Liver (tissue), 9 donors: ENCODE measurements around the gene ABHD17A. TPM values are rescaled to one million over a fixed set of nuclear protein-coding genes. Genes with fewer than 3 reads are reported as not detected.

Experiments
- DNase-seq: peaks from one replicate; pipeline ENCODE4 v3.0.0-alpha.2; 2017; ENCODE audit warnings: low spot score
- H3K27ac ChIP-seq, 2 donors: one replicate each; pipeline ENCODE4 v1.7.0; 2013; ENCODE audit warnings: inconsistent platforms in 2 of 2, low read length in 2 of 2, control low read depth in 1 of 2, low read depth in 1 of 2, mild to moderate bottlenecking in 1 of 2
- H3K27me3 ChIP-seq, 4 donors: one replicate each; pipeline versions ENCODE4 v1.6.1 to v1.7.0; 2013; ENCODE audit warnings: low read length in 3 of 4, inconsistent platforms in 1 of 4, mild to moderate bottlenecking in 1 of 4, moderate library complexity in 1 of 4; ENCODE audit not compliant: control insufficient read depth in 4 of 4, insufficient read depth in 4 of 4
- H3K36me3 ChIP-seq, 4 donors: one replicate each; pipeline versions ENCODE4 v1.6.1 to v1.7.0; 2013; ENCODE audit warnings: low read length in 3 of 4, mild to moderate bottlenecking in 3 of 4, low read depth in 1 of 4, moderate library complexity in 1 of 4; ENCODE audit not compliant: control insufficient read depth in 4 of 4, insufficient read depth in 3 of 4
- H3K4me1 ChIP-seq, 4 donors: one replicate each; pipeline versions ENCODE4 v1.6.1 to v1.7.0; 2013; ENCODE audit warnings: low read length in 3 of 4, mild to moderate bottlenecking in 3 of 4, moderate library complexity in 1 of 4; ENCODE audit not compliant: control insufficient read depth in 4 of 4, insufficient read depth in 4 of 4
- H3K4me3 ChIP-seq, 3 donors: one replicate each; pipeline versions ENCODE4 v1.6.1 to v1.7.0; 2013; ENCODE audit warnings: low read length in 3 of 3, control low read depth in 1 of 3, low read depth in 1 of 3, mild to moderate bottlenecking in 1 of 3
- H3K9ac ChIP-seq, 2 donors: one replicate each; pipeline ENCODE4 v1.7.0; 2013; ENCODE audit warnings: low read length in 2 of 2, mild to moderate bottlenecking in 2 of 2, moderate library complexity in 2 of 2, control low read depth in 1 of 2, low read depth in 1 of 2
- H3K9me3 ChIP-seq, 4 donors: one replicate each; pipeline versions ENCODE4 v1.6.1 to v1.7.0; 2013; ENCODE audit warnings: low read length in 3 of 4; ENCODE audit not compliant: control insufficient read depth in 4 of 4
- ATF3 ChIP-seq: IDR thresholded peaks from 2 replicates; pipeline ENCODE4 v1.6.1; 2016; ENCODE audit warnings: antibody characterized with exemption
- CTCF ChIP-seq: fragments of 150-350 bp; IDR thresholded peaks from 2 replicates; pipeline ENCODE4 v1.5.1; 2017; ENCODE audit warnings: improper control_type of control experiment, low read depth, low read length; ENCODE audit not compliant: missing input control
- EGR1 ChIP-seq, 2 donors: IDR thresholded peaks; 2 replicates each; pipeline ENCODE4 v1.6.1; 2016 to 2018; ENCODE audit warnings: antibody characterized with exemption in 2 of 2, low read depth in 2 of 2
- FOXA1 ChIP-seq: IDR thresholded peaks from 2 replicates; pipeline ENCODE4 v1.6.1; 2016; ENCODE audit warnings: antibody characterized with exemption
- FOXA2 ChIP-seq: IDR thresholded peaks from 2 replicates; pipeline ENCODE4 v1.6.1; 2016; ENCODE audit warnings: antibody characterized with exemption
- GABPA ChIP-seq, 2 donors: IDR thresholded peaks in 1 of 2; conservative IDR thresholded peaks in 1 of 2; 2 replicates each; pipeline ENCODE4 v1.6.1; 2016; ENCODE audit warnings: antibody characterized with exemption in 2 of 2, mild to moderate bottlenecking in 1 of 2, moderate library complexity in 1 of 2
- HNF4A ChIP-seq, 2 donors: conservative IDR thresholded peaks; 2 replicates each; pipeline ENCODE4 v1.6.1; 2016; ENCODE audit warnings: antibody characterized with exemption in 2 of 2, mild to moderate bottlenecking in 2 of 2
- HNF4G ChIP-seq: IDR thresholded peaks from 2 replicates; pipeline ENCODE4 v1.6.1; 2016; ENCODE audit warnings: antibody characterized with exemption
- JUND ChIP-seq, 2 donors: IDR thresholded peaks; 2 replicates each; pipeline ENCODE4 v1.6.1; 2016; ENCODE audit warnings: antibody characterized with exemption in 2 of 2
- MAX ChIP-seq: IDR thresholded peaks from 2 replicates; pipeline ENCODE4 v1.6.1; 2016; ENCODE audit warnings: antibody characterized with exemption
- NR2F2 ChIP-seq: IDR thresholded peaks from 2 replicates; pipeline ENCODE4 v1.6.1; 2016; ENCODE audit warnings: antibody characterized with exemption
- RAD21 ChIP-seq, 2 donors: IDR thresholded peaks; 2 replicates each; pipeline ENCODE4 v1.6.1; 2016; ENCODE audit warnings: antibody characterized with exemption in 2 of 2, mild to moderate bottlenecking in 2 of 2
- REST ChIP-seq: IDR thresholded peaks from 2 replicates; pipeline ENCODE4 v1.6.1; 2016; ENCODE audit warnings: antibody characterized with exemption, mild to moderate bottlenecking
- RXRA ChIP-seq, 2 donors: IDR thresholded peaks; 2 replicates each; pipeline ENCODE4 v1.6.1; 2017 to 2018; ENCODE audit warnings: antibody characterized with exemption in 2 of 2, mild to moderate bottlenecking in 1 of 2
- SP1 ChIP-seq: IDR thresholded peaks from 2 replicates; pipeline ENCODE4 v1.6.1; 2018; ENCODE audit warnings: antibody characterized with exemption, mild to moderate bottlenecking
- TAF1 ChIP-seq: conservative IDR thresholded peaks from 2 replicates; pipeline ENCODE4 v1.6.1; 2016; ENCODE audit warnings: antibody characterized with exemption, mild to moderate bottlenecking
- YY1 ChIP-seq: IDR thresholded peaks from 2 replicates; pipeline ENCODE4 v1.6.1; 2016; ENCODE audit warnings: antibody characterized with exemption, mild to moderate bottlenecking
- ZBTB33 ChIP-seq: IDR thresholded peaks from 2 replicates; pipeline ENCODE4 v1.6.1; 2016; ENCODE audit warnings: antibody characterized with exemption
- WGBS: extraction: QIAGEN DNeasy Blood & Tissue Kit; methylation state at CpG from one replicate; pipeline ENCODE4 v1.1.7; 2013; 5-methylcytosine and 5-hydroxymethylcytosine counted together
- polyA plus RNA-seq, 2 donors: library from polyadenylated mRNA; stranded (reverse) in 1 of 2; unstranded in 1 of 2; fragments of 200-250 nt in 1 of 2; fragments of >200 nt in 1 of 2; fragmentation: Nextera tagmentation in 1 of 2; extraction: Ambion mirVana in 1 of 2; gene quantifications; one replicate each; pipeline versions ENCODE4 v1.2.1 to v1.2.3, GENCODE V29; 2013 to 2015
- total RNA-seq, 2 donors: library from RNA; depleted of rRNA; stranded (reverse); fragments of >200 nt; gene quantifications; one replicate each; pipeline ENCODE4 v1.2.3, GENCODE V29; 2014
- donor health status: healthy.
- donor health status: healthy.
- donor health status: healthy.
- donor health status: healthy.
- donor health status: healthy.

Gene ABHD17A
- total and polyA plus RNA-seq, 4 donors: 8.1 to 30.2 (median 27.0) TPM

GRCh38 chr19:1911098-1911497 lies 25.8 kb upstream of the ABHD17A start:
- TF ChIP-seq REST: no peak
- TF ChIP-seq NR2F2: no peak
- no peak for TF ChIP-seq TAF1
- no peak for TF ChIP-seq JUND (IDR thresholded peaks at IDR 0.05)
- no peak for TF ChIP-seq RXRA (IDR thresholded peaks at IDR 0.05)
- TF ChIP-seq FOXA2: no peak
- no peak for TF ChIP-seq SP1
- no peak for TF ChIP-seq EGR1 (IDR thresholded peaks at IDR 0.05; ENCODE audit: low read depth in 2 of 2)
- TF ChIP-seq MAX: no peak
- no peak for TF ChIP-seq YY1
- no peak for TF ChIP-seq ATF3
- no peak overlapping the region for H3K9ac ChIP-seq
- no peaks in the 10 kb centered on the region for H3K9me3 ChIP-seq
- H3K4me1 ChIP-seq: peaks cover 0 to 5% (median 2%) of the 10 kb centered on the region in 4 donors
- no peak overlapping the region for H3K4me3 ChIP-seq
- H3K27me3 ChIP-seq: no peaks in the 10 kb centered on the region
- peaks cover 0 to 11% (median 4%) of the 10 kb centered on the region in 4 donors for H3K36me3 ChIP-seq
- 93% methylated on average over 13 of the region's 13 CpGs for WGBS
- DNase-seq: no peak
- no peak overlapping the region for H3K27ac ChIP-seq

- Histone ChIP-seq H3K27me3 (no peaks in the 10 kb centered on the region), H3K4me3 (no peak overlapping the region), H3K9me3 (no peaks in the 10 kb centered on the region), H3K27ac (no peak overlapping the region), H3K9ac (no peak overlapping the region), H3K4me1 (peaks cover 3 to 11% (median 7%) of the 10 kb centered on the region in 4 donors), H3K36me3 (peaks cover 0 to 11% (median 4%) of the 10 kb centered on the region in 4 donors)
- 95% methylated on average over 10 of the region's 10 CpGs for WGBS
- TF ChIP-seq EGR1 (IDR thresholded peaks at IDR 0.05; ENCODE audit: low read depth in 2 of 2) (no peak), TAF1 (no peak), CTCF (no peak), YY1 (no peak), SP1 (no peak), FOXA2 (no peak), RAD21 (IDR thresholded peaks at IDR 0.05) (no peak), REST (no peak), RXRA (IDR thresholded peaks at IDR 0.05) (no peak), HNF4A (conservative IDR thresholded peaks at IDR 0.05) (no peak), NR2F2 (no peak), GABPA (IDR thresholded peaks at IDR 0.05 in 1 of 2, conservative IDR thresholded peaks at IDR 0.05 in 1 of 2) (no peak), MAX (no peak), FOXA1 (no peak), JUND (IDR thresholded peaks at IDR 0.05) (no peak), ATF3 (no peak), HNF4G (no peak), ZBTB33 (no peak)
- no peak for DNase-seq
Measured at GRCh38 chr19:1910177-1910576, 24.9 kb upstream of the ABHD17A start.
